IMR-90 (cell line): Measurements from ENCODE around the gene SULT1C4. TPM values are rescaled to one million over a fixed set of nuclear protein-coding genes. Genes with fewer than 3 reads are reported as not detected.

Source experiments
- microRNA-seq, 2 experiments: library from miRNA; stranded (forward) in 1 of 2; unstranded in 1 of 2; fragments of 10-50 nt in 1 of 2; fragments of <30 nt in 1 of 2; gene quantifications in 1 of 2; microRNA quantifications in 1 of 2; one replicate each; pipeline versions ENCODE3 to v1.1.0; 2013 to 2020; ENCODE audit not compliant: insufficient read depth in 1 of 2, insufficient read length in 1 of 2, unreplicated experiment in 1 of 2
- polyA plus RNA-seq, 3 experiments: library from polyadenylated mRNA; depleted of rRNA; stranded (reverse); fragments of >200 nt; gene quantifications; 2 replicates each; pipeline ENCODE4 v1.2.3, GENCODE V29; 2012; ENCODE audit warnings: low replicate concordance in 1 of 3
- small RNA-seq, 5 experiments: library from RNA; depleted of rRNA; stranded (forward); fragments of <200 nt; gene quantifications; one replicate each; pipeline ENCODE3, GENCODE V24; 2012
- total RNA-seq: library from RNA; depleted of rRNA; stranded (reverse); fragments of >200 nt; gene quantifications from 2 replicates; pipeline ENCODE4 v1.2.3, GENCODE V29; 2012; rRNA removed

Gene SULT1C4
- total and polyA plus RNA-seq, 2 of the 4 experiments (the other 2 are of a cell fraction) = 0.36 to 0.50 TPM

Small RNA genes within 50 kb of the gene (microRNA-seq; reads per million reads assigned to microRNA genes)
- not detected for gene SMIM12P1 (ENCODE audit: insufficient read depth, insufficient read length)

Small RNA genes within 50 kb of the gene (small RNA-seq; reads per million reads assigned to genes)
- 0 reads per million in 5 experiments for gene SMIM12P1

Other genes with a start within 250 kb of the SULT1C4 start
- not detected in 2 replicates for gene SULT1C3, start 138.0 kb upstream of the SULT1C4 start, total RNA-seq
- not detected in 2 replicates for gene SULT1C3, start 138.0 kb upstream of the SULT1C4 start, polyA plus RNA-seq (2012; rRNA removed)
- gene SULT1C2, start 89.1 kb upstream of the SULT1C4 start, total RNA-seq = not detected in 2 replicates
- gene SULT1C2, start 89.1 kb upstream of the SULT1C4 start, polyA plus RNA-seq (2012; rRNA removed) = 0.09 TPM in 1 of 2 replicates, not detected in the other
- 8.6 and 16.7 TPM in 2 replicates for gene GCC2, start 71.3 kb downstream of the SULT1C4 start, total RNA-seq
- gene GCC2, start 71.3 kb downstream of the SULT1C4 start, polyA plus RNA-seq (2012; rRNA removed) = 4.9 and 6.4 TPM in 2 replicates
- gene LIMS1, start 156.5 kb downstream of the SULT1C4 start, total RNA-seq = 125 and 131 TPM in 2 replicates
- gene LIMS1, start 156.5 kb downstream of the SULT1C4 start, polyA plus RNA-seq (2012; rRNA removed) = 51.8 and 59.1 TPM in 2 replicates